Sigmoid colon (tissue), 7 donors: ENCODE measurements around the gene DRAP1. TPM values are rescaled to one million over a fixed set of nuclear protein-coding genes. Genes with fewer than 3 reads are reported as not detected.
A peak's percentile ranks its signal among the peaks of the same experiment; 100 is the strongest.

Source experiments
- DNase-seq: peaks from one replicate; pipeline ENCODE4 v3.0.0-alpha.2; 2019
- H3K27ac ChIP-seq, 4 donors: fragments of 200-600 bp; sonication (generic); one replicate each; pipeline ENCODE4 v1.5.1; 2016 to 2019; ENCODE audit warnings: mild to moderate bottlenecking in 1 of 4
- H3K27me3 ChIP-seq, 3 donors: fragments of 200-600 bp; sonication (generic); one replicate each; pipeline ENCODE4 v1.5.1; 2019; ENCODE audit warnings: mild to moderate bottlenecking in 1 of 3
- H3K36me3 ChIP-seq, 4 donors: fragments of 200-600 bp; sonication (generic); one replicate each; pipeline ENCODE4 v1.5.1; 2016 to 2019
- H3K4me1 ChIP-seq, 4 donors: fragments of 200-600 bp; sonication (generic); one replicate each; pipeline ENCODE4 v1.5.1; 2017 to 2019
- H3K4me3 ChIP-seq, 4 donors: fragments of 200-600 bp; sonication (generic); one replicate each; pipeline ENCODE4 v1.5.1; 2017 to 2019; ENCODE audit warnings: mild to moderate bottlenecking in 2 of 4, moderate library complexity in 1 of 4
- H3K9me3 ChIP-seq, 4 donors: fragments of 200-600 bp in 3 of 4; sonication (generic) in 3 of 4; one replicate each; pipeline versions ENCODE4 v1.5.1 to v1.6.1; 2013 to 2019
- EP300 ChIP-seq, 4 donors: sonication (generic); formaldehyde crosslinking; IDR thresholded peaks; one replicate each; pipeline ENCODE4 v1.6.1; 2017; ENCODE audit warnings: antibody characterized with exemption in 4 of 4
- POLR2A ChIP-seq, 2 donors: fragments of 450-650 bp; IDR thresholded peaks; one replicate each; pipeline ENCODE4 v1.6.1; 2016; ENCODE audit warnings: antibody characterized with exemption in 2 of 2, mild to moderate bottlenecking in 2 of 2, moderate library complexity in 2 of 2
- POLR2AphosphoS5 ChIP-seq, 4 donors: sonication (generic); formaldehyde crosslinking; IDR thresholded peaks; one replicate each; pipeline ENCODE4 v1.6.1; 2017; ENCODE audit warnings: antibody characterized with exemption in 4 of 4
- WGBS, 2 donors: extraction: QIAGEN DNeasy Blood & Tissue Kit; methylation state at CpG; one replicate each; pipeline ENCODE4 v1.1.7; 2013; 5-methylcytosine and 5-hydroxymethylcytosine counted together
- intact Hi-C: fragments of 100-400 bp; cut with DNase I; formaldehyde crosslinking; loops from one replicate; pipeline ENCODE4 v1.15.1; 2023
- polyA plus RNA-seq, 3 donors: library from polyadenylated mRNA; stranded (reverse); fragments of 200-250 nt; gene quantifications; one replicate each; pipeline ENCODE4 v1.2.3, GENCODE V29; 2013
- total RNA-seq, 4 donors: library from RNA; depleted of rRNA; stranded (reverse); fragments of >200 nt; gene quantifications; one replicate each; pipeline ENCODE4 v1.1.0, GENCODE V29; 2016
- TF ChIP-seq, protein P1 (sequence below), 4 experiments: fragments of 450-650 bp in 3 of 4; fragments of 200-600 bp in 1 of 4; IDR thresholded peaks; one replicate each; pipeline ENCODE4 v1.5.1; 2016 to 2019; ENCODE audit warnings: antibody characterized with exemption in 4 of 4, mild to moderate bottlenecking in 3 of 4, moderate library complexity in 2 of 4
- donor health status: healthy with polysubstance abuse.
- donor health status: Bipolar disorder and iron deficiency.
- donor health status: healthy.

Gene DRAP1
- total and polyA plus RNA-seq, 7 donors: 58.9 to 115 (median 77.5) TPM

DNA sequence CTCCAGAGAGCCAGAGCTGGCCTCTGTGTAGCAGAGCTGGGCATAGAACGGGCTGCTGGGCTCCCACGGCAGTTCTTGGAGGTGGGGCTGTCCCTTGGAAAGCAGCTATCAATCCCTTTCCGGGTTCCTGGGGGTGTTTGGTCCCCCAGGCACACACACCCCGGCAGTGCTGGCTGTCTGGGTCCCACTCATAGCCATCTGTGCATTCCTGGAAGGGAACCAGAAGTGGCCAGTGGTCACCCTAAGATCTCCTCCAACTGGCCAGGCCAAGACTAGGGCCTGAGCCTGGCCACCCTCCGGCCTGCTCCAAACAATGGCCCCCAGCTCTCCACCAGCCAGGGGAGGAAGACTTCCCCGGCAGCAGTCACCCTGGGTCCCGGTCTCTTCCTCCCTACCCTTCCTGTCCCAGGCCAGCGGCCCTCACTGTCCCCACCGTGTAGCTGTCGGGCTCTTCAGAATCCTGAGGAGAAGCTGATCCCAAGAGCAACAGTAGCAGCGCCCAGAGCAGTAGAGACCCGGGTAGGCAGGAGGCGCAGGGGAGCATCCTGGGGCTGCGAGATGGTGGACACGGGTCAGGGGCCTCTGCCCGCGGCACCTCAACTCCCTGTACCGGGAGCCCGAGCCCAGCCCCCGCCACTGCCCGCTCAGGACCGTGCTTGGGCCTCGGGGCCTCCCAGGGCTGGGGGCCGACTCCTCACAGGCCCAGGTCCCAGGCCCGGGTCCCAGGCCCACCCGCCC is 47.2 kb upstream of the DRAP1 start:
- H3K4me3 ChIP-seq: peak overlapping the region; percentile 45 to 81 (median 66)
- peak overlapping the region; percentile 93 to 98 (median 96) for H3K27ac ChIP-seq
- 64 to 66% methylated on average over 26 of the region's 26 CpGs for WGBS, 2 donors
- intact Hi-C loops: no loop called here
- peaks cover 5 to 35% (median 15%) of the 10 kb centered on the region in 4 donors for H3K36me3 ChIP-seq
- H3K4me1 ChIP-seq: peaks cover 0 to 51% (median 38%) of the 10 kb centered on the region in 4 donors
- no peaks in the 10 kb centered on the region for H3K27me3 ChIP-seq
- TF ChIP-seq, protein P1, sequence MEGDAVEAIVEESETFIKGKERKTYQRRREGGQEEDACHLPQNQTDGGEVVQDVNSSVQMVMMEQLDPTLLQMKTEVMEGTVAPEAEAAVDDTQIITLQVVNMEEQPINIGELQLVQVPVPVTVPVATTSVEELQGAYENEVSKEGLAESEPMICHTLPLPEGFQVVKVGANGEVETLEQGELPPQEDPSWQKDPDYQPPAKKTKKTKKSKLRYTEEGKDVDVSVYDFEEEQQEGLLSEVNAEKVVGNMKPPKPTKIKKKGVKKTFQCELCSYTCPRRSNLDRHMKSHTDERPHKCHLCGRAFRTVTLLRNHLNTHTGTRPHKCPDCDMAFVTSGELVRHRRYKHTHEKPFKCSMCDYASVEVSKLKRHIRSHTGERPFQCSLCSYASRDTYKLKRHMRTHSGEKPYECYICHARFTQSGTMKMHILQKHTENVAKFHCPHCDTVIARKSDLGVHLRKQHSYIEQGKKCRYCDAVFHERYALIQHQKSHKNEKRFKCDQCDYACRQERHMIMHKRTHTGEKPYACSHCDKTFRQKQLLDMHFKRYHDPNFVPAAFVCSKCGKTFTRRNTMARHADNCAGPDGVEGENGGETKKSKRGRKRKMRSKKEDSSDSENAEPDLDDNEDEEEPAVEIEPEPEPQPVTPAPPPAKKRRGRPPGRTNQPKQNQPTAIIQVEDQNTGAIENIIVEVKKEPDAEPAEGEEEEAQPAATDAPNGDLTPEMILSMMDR (IDR thresholded peaks at IDR 0.05): peak in 1 of 4 experiments; percentile 16
- TF ChIP-seq POLR2A (IDR thresholded peaks at IDR 0.05): no peak
- peak in 1 of 4 donors; percentile 4 for TF ChIP-seq POLR2AphosphoS5 (IDR thresholded peaks at IDR 0.05)
- no peaks in the 10 kb centered on the region for H3K9me3 ChIP-seq
- DNase-seq: peak; percentile 78

DNA sequence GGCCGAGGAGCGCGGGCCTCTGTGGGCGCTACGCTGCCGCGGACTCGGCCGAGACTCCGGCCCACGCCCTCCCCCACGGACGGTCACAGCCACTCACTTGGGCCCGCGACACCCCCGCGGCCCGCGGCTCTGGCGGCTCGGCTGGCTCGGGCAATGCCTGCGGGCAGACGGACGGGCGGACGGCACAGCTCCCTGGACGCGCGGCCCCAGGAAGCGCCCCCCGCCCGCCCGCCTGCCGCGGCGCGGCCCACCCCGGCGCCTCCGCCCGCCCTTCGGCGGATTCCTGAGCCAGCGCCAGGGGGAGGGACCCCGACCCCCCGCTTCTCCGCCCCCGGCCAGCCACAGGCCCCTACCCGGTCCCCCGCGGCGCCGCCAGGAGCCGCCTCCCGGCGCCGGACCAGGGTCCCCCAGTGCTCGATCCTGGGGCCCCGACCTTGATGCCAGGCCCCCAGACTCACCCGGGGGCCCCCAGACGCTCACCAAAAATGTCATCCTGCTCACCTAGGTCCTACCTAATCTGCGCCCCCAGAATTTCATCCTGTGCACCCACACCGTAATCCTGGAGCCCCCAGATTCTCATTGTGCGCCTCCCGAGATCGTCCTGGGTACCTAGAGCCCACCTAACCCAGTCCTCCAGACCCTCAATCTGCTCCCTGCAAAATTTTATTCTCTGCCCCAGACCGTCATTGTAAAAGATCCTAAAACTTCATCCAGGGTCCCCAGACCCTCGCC is 46.5 kb upstream of the DRAP1 start, which contains the start of gene EFEMP2:
Gene EFEMP2, minus strand, starts transcription at position 215 of the 732 bp plus-strand sequence. CDS start 446 bp downstream, outside the sequence.
- peaks cover 0 to 47% (median 31%) of the 10 kb centered on the region in 4 donors for H3K4me1 ChIP-seq
- 3 to 4% methylated on average over 69 of the region's 69 CpGs for WGBS, 2 donors
- TF ChIP-seq POLR2AphosphoS5 (IDR thresholded peaks at IDR 0.05) (peak in 1 of 4 donors; percentile 47), POLR2A (IDR thresholded peaks at IDR 0.05) (no peak)
- peak within 1 kb of the TSS; percentile 93 to 98 (median 96) for H3K27ac ChIP-seq
- peaks cover 0 to 27% (median 8%) of the 10 kb centered on the region in 4 donors for H3K36me3 ChIP-seq
- DNase-seq: peak; percentile 83
- H3K27me3 ChIP-seq: no peaks in the 10 kb centered on the region
- H3K4me3 ChIP-seq: peak within 1 kb of the TSS; percentile 45 to 81 (median 66)
- no peaks in the 10 kb centered on the region for H3K9me3 ChIP-seq
- intact Hi-C loops: no loop called here

DNA sequence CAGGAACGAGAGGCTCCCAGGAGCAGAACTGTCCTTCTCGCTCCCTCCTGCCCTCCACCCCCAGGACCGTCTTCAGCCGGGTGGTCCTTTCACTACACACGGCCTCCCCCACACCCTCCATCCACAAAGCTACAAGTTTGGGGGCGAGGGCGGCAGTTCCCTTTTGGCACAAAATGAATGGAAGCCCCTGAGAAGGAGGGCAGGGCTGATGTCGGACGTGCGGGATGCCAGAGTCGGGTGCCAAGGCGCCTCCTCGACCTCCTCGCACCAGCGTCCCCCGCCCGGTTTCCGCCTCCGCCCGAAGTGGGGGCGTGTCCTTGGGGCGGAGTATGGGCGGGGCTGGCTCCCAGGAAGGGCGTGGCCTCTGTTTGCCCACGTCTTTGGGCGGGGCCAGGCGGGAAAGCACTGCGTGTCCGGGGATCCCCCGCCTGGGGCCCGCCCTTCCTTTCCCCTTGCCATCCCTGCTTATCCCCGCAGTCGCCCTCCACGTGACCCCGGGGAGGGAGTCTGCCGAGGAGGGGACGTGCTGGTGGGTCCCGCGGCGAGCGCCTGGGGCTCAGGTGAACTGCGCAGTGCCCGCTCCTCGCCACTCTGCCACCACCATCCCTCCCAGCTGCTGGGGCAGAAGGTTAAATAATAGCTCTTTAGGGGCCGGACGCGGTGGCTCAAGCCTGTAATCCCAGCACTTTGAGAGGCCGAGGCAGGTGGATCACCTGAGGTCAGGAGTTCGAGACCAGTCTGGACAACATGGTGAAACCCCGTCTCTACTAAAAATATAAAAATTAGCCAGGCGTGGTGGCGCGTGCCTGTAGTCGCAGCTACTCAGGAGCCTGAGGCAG is 45.7 kb upstream of the DRAP1 start:
- intact Hi-C loops: no loop called here
- TF ChIP-seq, protein P1 (IDR thresholded peaks at IDR 0.05): no peak
- TF ChIP-seq POLR2A (IDR thresholded peaks at IDR 0.05): peak; percentile 88 to 92
- peak; percentile 97 to 98 (median 97) for TF ChIP-seq POLR2AphosphoS5 (IDR thresholded peaks at IDR 0.05)
- TF ChIP-seq EP300 (IDR thresholded peaks at IDR 0.05): no peak
- DNase-seq: peak; percentile 99
- H3K27ac ChIP-seq: peak overlapping the region; percentile 93 to 98 (median 96)
- no peaks in the 10 kb centered on the region for H3K27me3 ChIP-seq
- H3K4me3 ChIP-seq: peak overlapping the region; percentile 45 to 81 (median 66)
- H3K36me3 ChIP-seq: peaks cover 0 to 19% (median 4%) of the 10 kb centered on the region in 4 donors
- peaks cover 0 to 39% (median 28%) of the 10 kb centered on the region in 4 donors for H3K4me1 ChIP-seq
- 4 to 7% methylated on average over 54 of the region's 54 CpGs for WGBS, 2 donors
- no peaks in the 10 kb centered on the region for H3K9me3 ChIP-seq

DNA sequence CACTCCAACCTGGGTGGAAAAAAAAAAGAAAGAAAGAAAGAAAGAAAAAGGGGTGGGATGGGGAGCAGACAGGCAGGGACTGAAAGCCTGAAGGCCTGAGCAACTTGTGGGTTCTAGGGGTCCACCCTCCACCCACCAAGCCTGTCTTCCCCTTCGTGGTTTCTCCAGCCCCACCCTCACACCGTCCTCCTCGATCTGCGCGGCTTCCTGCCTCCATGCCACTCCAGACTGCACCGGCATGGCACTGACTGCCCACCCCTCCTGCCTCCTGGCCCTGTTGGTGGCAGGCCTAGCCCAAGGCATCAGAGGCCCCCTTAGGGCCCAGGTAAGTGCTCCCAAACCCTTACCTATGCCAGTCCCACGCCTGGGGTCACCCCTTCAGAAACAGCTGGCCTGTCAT is 39.6 kb upstream of the DRAP1 start, which contains the start of gene CTSW:
Gene CTSW, plus strand, starts transcription at position 221 of the 400 bp plus-strand sequence. Its CDS starts 18 bp downstream, at position 239.
- DNase-seq: no peak
- 36 to 42% methylated on average over 7 of the region's 7 CpGs for WGBS, 2 donors
- TF ChIP-seq EP300 (IDR thresholded peaks at IDR 0.05) (no peak), POLR2A (IDR thresholded peaks at IDR 0.05) (no peak), POLR2AphosphoS5 (IDR thresholded peaks at IDR 0.05) (no peak)
- TF ChIP-seq, protein P1 (IDR thresholded peaks at IDR 0.05): no peak
- no peak within 1 kb of the TSS for H3K27ac ChIP-seq
- H3K27me3 ChIP-seq: no peaks in the 10 kb centered on the region
- no peak within 1 kb of the TSS for H3K4me3 ChIP-seq
- H3K4me1 ChIP-seq: peaks cover 0 to 6% (median 5%) of the 10 kb centered on the region in 4 donors
- no peaks in the 10 kb centered on the region for H3K9me3 ChIP-seq
- peaks cover 4 to 26% (median 10%) of the 10 kb centered on the region in 4 donors for H3K36me3 ChIP-seq
- intact Hi-C loops: no loop called here
